Effector CD4-positive, alpha-beta T cell (primary cell): ENCODE measurements around the gene BCL2L1.
"Not testable (repeated sequence)": the region's sequence is repeated elsewhere in the genome, so short reads cannot be mapped to it uniquely, and the experiment has no call there.

ENCODE experiments used
- DNase-seq: peaks from one replicate; pipeline ENCODE4 v3.0.0-alpha.2; 2020

The BCL2L1 gene

DNA sequence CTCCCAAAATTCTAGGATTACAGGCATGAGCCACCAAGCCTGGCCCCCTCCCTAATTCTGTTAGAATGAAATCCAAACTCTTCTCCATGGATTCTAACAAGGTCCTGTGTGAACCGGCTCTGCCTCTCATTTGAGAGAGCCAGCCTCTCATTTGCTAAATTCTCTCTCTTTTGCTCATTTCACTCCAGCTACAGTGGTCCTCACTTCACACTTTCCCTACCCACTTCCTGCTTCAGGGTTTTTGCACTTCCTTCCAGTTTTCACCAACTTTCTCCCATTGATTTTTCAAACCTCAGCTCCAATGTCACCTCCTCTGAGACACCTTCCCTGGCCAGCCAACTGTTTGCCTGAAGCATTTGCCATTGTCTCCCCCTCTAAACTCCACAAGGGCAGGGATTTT, 79.8 kb downstream of the BCL2L1 start:
- DNase-seq = no peak

DNA sequence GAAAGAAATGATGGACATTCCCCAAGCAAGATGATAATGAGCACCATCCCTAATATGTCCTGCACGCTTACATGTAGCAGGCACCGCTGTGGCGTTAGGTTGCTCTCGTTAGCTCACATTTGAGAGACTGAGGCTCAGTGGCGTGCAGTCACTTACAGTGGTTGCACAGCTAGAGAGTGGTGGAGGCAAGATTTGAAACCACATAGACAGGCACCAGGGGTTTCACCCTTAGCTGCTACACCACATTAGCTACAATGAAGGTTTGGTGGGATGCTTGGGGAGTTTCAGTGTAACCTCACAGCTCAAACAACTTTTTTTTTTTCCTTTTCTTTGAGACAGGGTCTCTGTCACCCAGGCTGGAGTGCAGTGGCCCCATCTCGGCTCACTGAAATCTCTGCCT, 81.3 kb downstream of the BCL2L1 start:
- DNase-seq = no peak

GRCh38 chr20:31640259-31640658, 82.4 kb downstream of the BCL2L1 start:
- DNase-seq = no peak

- no peak for DNase-seq
Observed at GRCh38 chr20:31638816-31639215, 83.9 kb downstream of the BCL2L1 start.

- DNase-seq = no peak
Observed at GRCh38 chr20:31638317-31638716, 84.4 kb downstream of the BCL2L1 start.

GRCh38 chr20:31637660-31638059, 85.0 kb downstream of the BCL2L1 start, which contains the start of gene COX4I2:
Gene COX4I2 (plus strand): TSS chr20:31637912. CDS start chr20:31639018, 1,106 bp downstream.
- no peak for DNase-seq

DNA sequence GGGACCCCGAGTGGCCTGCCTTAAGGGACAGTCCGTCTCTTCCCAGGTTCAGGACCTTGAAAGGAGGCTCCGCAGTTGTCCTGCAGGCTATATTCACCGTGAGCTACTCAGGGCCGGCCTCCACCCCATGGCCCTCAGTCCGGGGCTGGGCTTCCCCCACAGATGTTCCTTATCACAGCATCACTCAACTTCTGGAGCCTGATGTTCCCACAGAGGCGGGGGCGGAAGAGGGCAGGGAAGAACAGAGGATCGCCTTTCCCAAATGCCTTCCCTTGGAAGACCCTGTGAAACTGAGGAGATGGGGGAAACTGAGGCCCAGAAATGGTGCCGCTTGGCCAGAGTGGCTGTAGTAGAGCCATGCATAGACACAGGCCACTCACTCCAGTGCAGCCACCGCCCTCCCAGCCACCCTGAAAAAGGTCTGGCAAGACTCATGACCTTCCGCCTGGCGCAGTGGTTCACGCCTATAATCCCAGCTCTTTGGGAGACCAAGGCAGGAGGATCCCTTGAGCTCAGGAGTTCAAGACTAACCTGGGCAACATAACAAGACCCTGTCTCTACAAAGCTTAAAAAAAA, 89.2 kb downstream of the BCL2L1 start:
- DNase-seq = no peak

GRCh38 chr20:31632548-31633338, 89.9 kb downstream of the BCL2L1 start:
- DNase-seq = no peak

- DNase-seq = no peak
Observed at GRCh38 chr20:31630187-31630790, 92.4 kb downstream of the BCL2L1 start.

DNA sequence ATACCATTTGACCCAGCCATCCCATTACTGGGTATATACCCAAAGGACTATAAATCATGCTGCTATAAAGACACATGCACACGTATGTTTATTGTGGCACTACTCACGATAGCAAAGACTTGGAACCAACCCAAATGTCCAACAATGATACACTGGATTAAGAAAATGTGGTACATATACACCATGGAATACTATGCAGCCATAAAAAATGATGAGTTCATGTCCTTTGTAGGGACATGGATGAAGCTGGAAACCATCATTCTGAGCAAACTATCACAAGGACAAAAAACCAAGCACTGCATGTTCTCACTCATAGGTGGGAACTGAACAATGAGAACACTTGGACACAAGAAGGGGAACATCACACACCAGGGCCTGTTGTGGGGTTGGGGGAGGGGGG, 94.6 kb downstream of the BCL2L1 start:
- DNase-seq = not testable (repeated sequence)

GRCh38 chr20:31626534-31626933, 96.1 kb downstream of the BCL2L1 start:
- DNase-seq = not testable (repeated sequence)

DNA sequence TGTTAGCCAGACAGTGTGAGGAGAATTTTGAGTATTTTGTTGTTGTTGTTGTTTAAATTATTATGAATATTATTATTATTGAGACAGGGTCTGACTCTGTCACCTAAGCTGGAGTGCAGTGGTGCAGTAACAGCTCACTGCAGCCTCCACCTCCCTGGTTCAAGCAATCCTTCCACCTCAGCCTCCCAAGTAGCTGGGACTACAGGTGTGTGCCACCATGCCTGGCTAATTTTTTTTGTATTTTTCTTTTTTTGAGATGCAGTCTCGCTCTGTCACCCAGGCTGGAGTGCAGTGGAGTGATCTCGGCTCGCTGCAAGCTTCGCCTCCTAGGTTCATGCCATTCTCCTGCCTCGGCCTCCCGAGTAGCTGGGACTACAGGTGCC, 99.6 kb downstream of the BCL2L1 start:
- DNase-seq = not testable (repeated sequence)

- DNase-seq = no peak
Observed at GRCh38 chr20:31620246-31620645, 102.4 kb downstream of the BCL2L1 start.

- DNase-seq = no peak
Observed at GRCh38 chr20:31617432-31618104, 105.1 kb downstream of the BCL2L1 start.

- no peak for DNase-seq
Observed at GRCh38 chr20:31615416-31615815, 107.3 kb downstream of the BCL2L1 start.
